ENCODE measurements around the gene FETUB. TPM values are rescaled to one million over a fixed set of nuclear protein-coding genes. Genes with fewer than 3 reads are reported as not detected.

The FETUB gene
- total and polyA plus RNA-seq, 2 of the 4 experiments (the other 2 are of a cell fraction) = not detected

DNA sequence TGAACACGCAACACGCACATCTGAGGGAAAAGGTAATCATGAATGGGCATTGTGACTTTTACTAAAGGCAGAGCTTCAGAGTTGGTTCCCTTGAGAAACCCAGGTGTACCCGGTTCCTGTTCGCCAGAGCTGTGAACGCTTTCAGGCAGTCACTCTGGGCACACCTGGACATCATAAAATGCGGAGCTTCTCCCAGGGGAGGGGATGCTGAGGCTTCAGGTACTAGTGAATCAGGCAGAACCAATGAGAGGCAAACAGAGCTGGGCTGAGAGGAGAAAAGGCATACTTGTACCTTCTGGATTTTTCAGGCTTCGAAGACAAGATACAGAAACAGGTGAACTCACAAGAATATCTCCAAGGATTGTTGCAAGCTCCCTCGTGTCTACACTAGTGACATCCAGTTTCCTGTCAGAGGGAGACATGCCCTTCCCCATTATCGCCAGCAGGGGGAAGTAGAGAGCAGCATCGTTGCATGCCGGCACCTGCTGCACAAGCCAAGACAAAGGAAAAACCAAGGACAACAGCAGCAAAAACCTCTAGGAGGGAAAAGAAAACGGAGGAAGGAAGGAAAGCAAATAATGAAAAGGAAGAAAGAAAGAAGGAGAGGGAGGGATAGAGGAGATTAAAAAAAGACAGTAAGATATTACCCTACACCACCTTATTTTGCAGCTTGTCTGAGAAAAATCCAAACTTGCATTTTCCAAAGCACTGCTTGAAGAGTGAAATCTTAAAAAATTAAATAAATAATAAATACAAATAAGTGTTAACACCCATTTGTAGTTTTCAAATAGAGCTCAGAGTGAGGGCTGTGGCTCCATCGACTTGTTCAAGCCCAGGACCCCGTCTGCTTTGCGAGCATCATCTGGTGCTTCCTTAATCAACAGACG lies 25.4 kb upstream of the FETUB start (continued):
- TF ChIP-seq CHD1 (IDR thresholded peaks at IDR 0.05; ENCODE audit: low read depth, low read length) = no peak
- TF ChIP-seq POLR2A (IDR thresholded peaks at IDR 0.05; ENCODE audit: low read depth, low read length) = no peak
- no peak for TF ChIP-seq FOS (IDR thresholded peaks at IDR 0.05; ENCODE audit: low read depth, low read length)

DNA sequence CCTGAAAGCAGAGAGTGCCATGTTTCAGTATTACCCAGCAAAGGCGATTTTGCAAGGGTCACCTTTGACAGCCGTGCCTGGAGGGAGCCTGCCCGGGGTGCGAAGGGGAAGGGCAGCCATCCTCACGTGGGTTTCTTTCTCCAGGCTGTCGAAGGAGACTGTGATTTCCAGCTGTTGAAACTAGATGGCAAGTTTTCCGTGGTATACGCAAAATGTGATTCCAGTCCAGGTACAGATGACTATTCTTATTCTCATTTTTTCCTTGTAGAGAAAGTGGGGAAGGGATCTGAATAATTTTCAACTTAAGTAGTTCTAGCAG lies 23.9 kb upstream of the FETUB start:
- dilution Hi-C loops (cut with HindIII; ENCODE audit: low sequenced_read_pairs, unreplicated experiment) = no loop called here
- H3K18ac ChIP-seq (ENCODE audit: low read depth, low read length) = no peak overlapping the region
- ChIA-PET CTCF (interaction anchor here (0.5 to 3.8 kb wide), 11 partner anchors 10 to 584 kb away, joined by 3 to 28 read pairs (median 5); partner anchors contain the start of gene DNAJB11), POLR2A (ENCODE audit: unreplicated experiment) (interaction anchor here (1.2 kb wide), 1 partner anchor 168 kb away, joined by 4 read pairs; the partner anchor contains the start of gene EIF4A2)
- no peaks in the 10 kb centered on the region for H3K4me1 ChIP-seq (ENCODE audit: control insufficient read depth, insufficient read depth, low read length)
- no peak overlapping the region for H4K5ac ChIP-seq (ENCODE audit: low read depth, low read length)
- H4K91ac ChIP-seq (ENCODE audit: insufficient read depth, low read depth, low read length) = no peak overlapping the region
- H2BK120ac ChIP-seq (ENCODE audit: low read depth, low read length) = no peak overlapping the region
- H2BK20ac ChIP-seq (ENCODE audit: low read depth, low read length) = no peak overlapping the region
- no peak overlapping the region for H3K23ac ChIP-seq (ENCODE audit: low read depth, low read length)
- no peak overlapping the region for H3K4ac ChIP-seq (ENCODE audit: low read depth, low read length)
- no peaks in the 10 kb centered on the region for H3K79me1 ChIP-seq (ENCODE audit: low read depth in 1 of 2, low read length in 2 of 2)
- no peaks in the 10 kb centered on the region for H3K36me3 ChIP-seq (ENCODE audit: control insufficient read depth, insufficient read depth, low read length)
- no peak overlapping the region for H3K14ac ChIP-seq (replicated peaks; ENCODE audit: low read depth, low read length)
- BruUV-seq (replicated peaks) = no TSS peak
- H3K56ac ChIP-seq (ENCODE audit: extremely low read depth, insufficient read depth, low read length) = no peak overlapping the region
- H4K20me1 ChIP-seq (ENCODE audit: insufficient read depth, low read length) = no peaks in the 10 kb centered on the region
- H3K27ac ChIP-seq (ENCODE audit: insufficient read depth, low read length) = no peak overlapping the region
- no peak overlapping the region for H3K9ac ChIP-seq (ENCODE audit: low read depth, low read length)
- no peak overlapping the region for H3K4me2 ChIP-seq (ENCODE audit: low read depth, low read length)
- no peak overlapping the region for H4K8ac ChIP-seq (ENCODE audit: low read depth in 2 of 2, low read length in 2 of 2)
- TF ChIP-seq BHLHE40 (IDR thresholded peaks at IDR 0.05; ENCODE audit: low read depth, low read length) = no peak
- no peak for TF ChIP-seq RAD21 (IDR thresholded peaks at IDR 0.05; ENCODE audit: low read length)
- no peak for TF ChIP-seq MAZ (IDR thresholded peaks at IDR 0.05; ENCODE audit: borderline replicate concordance, low read depth, low read length)
- H3K9me3 ChIP-seq (ENCODE audit: control insufficient read depth, insufficient read depth, low read length) = no peaks in the 10 kb centered on the region
- no peak overlapping the region for H3K4me3 ChIP-seq (ENCODE audit: insufficient read depth, low read depth, low read length)
- peaks cover 18% of the 10 kb centered on the region for H3K27me3 ChIP-seq (ENCODE audit: control insufficient read depth, insufficient read depth, low read length)
- H2BK15ac ChIP-seq (ENCODE audit: low read depth, low read length) = no peak overlapping the region
- no peak overlapping the region for H2BK5ac ChIP-seq (ENCODE audit: low read depth, low read length, poor library complexity, severe bottlenecking)
- no peak overlapping the region for H2AK5ac ChIP-seq (ENCODE audit: low read depth, low read length)
- in situ Hi-C loops (cut with MboI; ENCODE audit: low sequenced_read_pairs) = loop anchor here (5.0 kb wide), 1 partner anchor 206 kb away; no protein-coding TSS in a partner anchor
- 74% methylated on average over 2 of the region's 8 CpGs; no CpG with 5 or more reads in 1 of the 2 experiments for WGBS, 2 experiments (ENCODE audit: extremely low coverage in 2 of 2, insufficient read length in 1 of 2)
- intact Hi-C loops (cut with micrococcal nuclease) = loop anchor here (2.0 to 5.0 kb wide), 4 partner anchors 75 to 634 kb away; no protein-coding TSS in a partner anchor
- peak overlapping the region; percentile 34 for H2AK9ac ChIP-seq (replicated peaks; ENCODE audit: low read depth, low read length, poor library complexity)
- DNase-seq (no peak), ATAC-seq (ENCODE audit: low read depth) (no peak)
- H3K9me1 ChIP-seq (ENCODE audit: insufficient read depth, low read length) = no peaks in the 10 kb centered on the region
- H2AFZ ChIP-seq (replicated peaks; ENCODE audit: low read length, poor library complexity) = peak overlapping the region; percentile 49

Measured in IMR-90 (cell line).